T-helper 2 cell (primary cell): ENCODE measurements around the gene GIMAP8.
"Not testable (repeated sequence)": the region's sequence is repeated elsewhere in the genome, so short reads cannot be mapped to it uniquely, and the experiment has no call there.

ENCODE experiments used
- DNase-seq, 5 experiments: peaks; one replicate each; pipeline versions ENCODE4 v3.0.0 to v3.0.0-alpha.2; 2012 to 2022

GIMAP8 gene

GRCh38 chr7:150516956-150517745 lies 66.7 kb downstream of the GIMAP8 start:
- no peak for DNase-seq

DNA sequence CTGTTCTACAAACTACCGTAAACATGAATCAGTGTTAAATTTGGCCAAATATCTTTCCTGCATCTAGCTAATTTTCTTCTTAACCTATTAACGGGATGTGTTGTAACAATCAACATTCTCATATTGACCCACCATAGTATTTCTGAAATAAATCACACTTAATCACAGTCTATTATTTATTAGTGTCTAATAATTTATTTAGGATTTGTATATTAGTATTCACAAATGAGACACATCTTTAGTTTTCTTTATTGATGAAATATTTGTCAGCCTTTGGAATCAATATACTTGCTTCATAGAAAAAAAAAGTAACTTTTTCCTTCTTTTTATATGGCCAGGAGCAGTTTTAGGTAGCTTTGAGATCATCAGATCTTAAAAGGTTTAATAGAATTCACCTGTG lies 68.9 kb downstream of the GIMAP8 start:
- no peak for DNase-seq

GRCh38 chr7:150520145-150520544 lies 69.7 kb downstream of the GIMAP8 start:
- DNase-seq = peak in 1 of 5 experiments; percentile 48

- not testable (repeated sequence) for DNase-seq
Observed at GRCh38 chr7:150522931-150523330, 72.5 kb downstream of the GIMAP8 start.

- no peak for DNase-seq
Observed at GRCh38 chr7:150524018-150524417, 73.6 kb downstream of the GIMAP8 start.
